SK-N-SH (cell line): ENCODE data around the gene CNTD1.

Experiments
- CTCF ChIP-seq: fragments of 200-600 bp; sonication (generic); IDR thresholded peaks from 2 replicates; pipeline ENCODE4 v1.6.1; 2017; ENCODE audit warnings: antibody characterized with exemption, mild to moderate bottlenecking, moderate library complexity
- EP300 ChIP-seq, 2 experiments: IDR thresholded peaks; 2 replicates each; pipeline versions ENCODE4 v1.4.0 to v1.6.1; 2012; ENCODE audit warnings: borderline replicate concordance in 1 of 2, low read depth in 1 of 2, low read length in 1 of 2
- FOSL2 ChIP-seq: IDR thresholded peaks from 2 replicates; pipeline ENCODE4 v1.4.0; 2012; ENCODE audit warnings: low read depth, mild to moderate bottlenecking, moderate library complexity, borderline replicate concordance
- GABPA ChIP-seq: IDR thresholded peaks from 2 replicates; pipeline ENCODE4 v1.4.0; 2012; ENCODE audit warnings: low read depth, mild to moderate bottlenecking
- JUND ChIP-seq: IDR thresholded peaks from 2 replicates; pipeline ENCODE4 v1.4.0; 2012
- MAX ChIP-seq: IDR thresholded peaks from 2 replicates; pipeline ENCODE4 v1.4.0; 2012; ENCODE audit warnings: low read depth
- MXI1 ChIP-seq: IDR thresholded peaks from 2 replicates; pipeline ENCODE4 v1.6.1; 2012; ENCODE audit warnings: mild to moderate bottlenecking, low read depth, low read length, improper control_type of control experiment
- POLR2AphosphoS5 ChIP-seq: IDR thresholded peaks from 2 replicates; pipeline ENCODE4 v1.6.1; 2012; ENCODE audit warnings: low read depth, low read length
- REST ChIP-seq: IDR thresholded peaks from 2 replicates; pipeline ENCODE4 v1.6.1; 2012; ENCODE audit warnings: mild to moderate bottlenecking, low read depth, low read length, moderate library complexity
- RFX5 ChIP-seq: IDR thresholded peaks from 2 replicates; pipeline ENCODE4 v1.6.1; 2012; ENCODE audit warnings: mild to moderate bottlenecking, improper control_type of control experiment, low read length
- RXRA ChIP-seq: IDR thresholded peaks from 2 replicates; pipeline ENCODE4 v1.4.0; 2012; ENCODE audit warnings: low read depth, mild to moderate bottlenecking, borderline replicate concordance
- SMC3 ChIP-seq: IDR thresholded peaks from 2 replicates; pipeline ENCODE4 v1.6.1; 2012; ENCODE audit warnings: low read depth, low read length, improper control_type of control experiment
- TAF1 ChIP-seq: IDR thresholded peaks from 2 replicates; pipeline ENCODE4 v1.6.1; 2012; ENCODE audit warnings: low read depth, mild to moderate bottlenecking, low read length, moderate library complexity, borderline replicate concordance
- YY1 ChIP-seq: IDR thresholded peaks from 2 replicates; pipeline ENCODE4 v1.4.0; 2012; ENCODE audit warnings: low read depth, mild to moderate bottlenecking

GRCh38 chr17:42844761-42845555, 46.3 kb downstream of the CNTD1 start:
- no peak for TF ChIP-seq SMC3
- no peak for TF ChIP-seq CTCF
- TF ChIP-seq YY1, result no peak
- no peak for TF ChIP-seq JUND
- no peak for TF ChIP-seq MAX
- no peak for TF ChIP-seq POLR2AphosphoS5
- TF ChIP-seq FOSL2, result no peak
- TF ChIP-seq TAF1, result no peak
- TF ChIP-seq MXI1, result no peak
- no peak for TF ChIP-seq EP300 (IDR thresholded peaks at IDR 0.05; ENCODE audit: borderline replicate concordance in 1 of 2, low read depth in 1 of 2, low read length in 1 of 2)
- no peak for TF ChIP-seq REST
- TF ChIP-seq RXRA, result no peak
- TF ChIP-seq GABPA, result no peak
- TF ChIP-seq RFX5, result no peak
